ENCODE data around the gene MMP14.
"Not testable (repeated sequence)": the region's sequence is repeated elsewhere in the genome, so short reads cannot be mapped to it uniquely, and the experiment has no call there.

DNA sequence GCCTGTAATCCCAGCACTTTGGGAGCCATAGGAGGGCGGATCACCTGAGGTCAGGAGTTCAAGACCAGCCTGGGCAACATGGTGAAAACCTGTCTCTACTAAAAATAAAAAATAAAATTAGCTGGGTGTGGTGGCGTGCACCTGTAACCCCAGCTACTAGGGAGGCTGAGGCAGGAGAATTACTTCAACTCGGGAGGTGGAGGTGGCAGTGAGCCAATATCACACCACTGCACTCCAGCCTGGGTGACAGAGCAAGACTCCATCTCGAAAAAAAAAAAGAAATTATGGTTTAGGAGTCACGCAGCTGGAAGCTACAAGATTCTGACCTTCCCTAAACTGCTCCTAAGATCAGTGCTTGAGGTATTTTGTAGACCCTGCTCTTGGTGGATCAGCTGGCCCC, 42.8 kb upstream of the MMP14 start:
- TF ChIP-seq, protein P1, sequence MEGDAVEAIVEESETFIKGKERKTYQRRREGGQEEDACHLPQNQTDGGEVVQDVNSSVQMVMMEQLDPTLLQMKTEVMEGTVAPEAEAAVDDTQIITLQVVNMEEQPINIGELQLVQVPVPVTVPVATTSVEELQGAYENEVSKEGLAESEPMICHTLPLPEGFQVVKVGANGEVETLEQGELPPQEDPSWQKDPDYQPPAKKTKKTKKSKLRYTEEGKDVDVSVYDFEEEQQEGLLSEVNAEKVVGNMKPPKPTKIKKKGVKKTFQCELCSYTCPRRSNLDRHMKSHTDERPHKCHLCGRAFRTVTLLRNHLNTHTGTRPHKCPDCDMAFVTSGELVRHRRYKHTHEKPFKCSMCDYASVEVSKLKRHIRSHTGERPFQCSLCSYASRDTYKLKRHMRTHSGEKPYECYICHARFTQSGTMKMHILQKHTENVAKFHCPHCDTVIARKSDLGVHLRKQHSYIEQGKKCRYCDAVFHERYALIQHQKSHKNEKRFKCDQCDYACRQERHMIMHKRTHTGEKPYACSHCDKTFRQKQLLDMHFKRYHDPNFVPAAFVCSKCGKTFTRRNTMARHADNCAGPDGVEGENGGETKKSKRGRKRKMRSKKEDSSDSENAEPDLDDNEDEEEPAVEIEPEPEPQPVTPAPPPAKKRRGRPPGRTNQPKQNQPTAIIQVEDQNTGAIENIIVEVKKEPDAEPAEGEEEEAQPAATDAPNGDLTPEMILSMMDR (IDR thresholded peaks at IDR 0.05) = not testable (repeated sequence)
- not testable (repeated sequence) for TF ChIP-seq POLR2A (IDR thresholded peaks at IDR 0.05)

Measured in sigmoid colon (tissue), 3 donors.